CD4-positive, alpha-beta T cell (primary cell): ENCODE data around the gene IRF9. TPM values are rescaled to one million over a fixed set of nuclear protein-coding genes. Genes with fewer than 3 reads are reported as not detected.

Experiments
- ATAC-seq: fragments of 200-7000 bp; cut with Tn5 transposase; one replicate; pipeline ENCODE4 v1.10.0; 2022; ENCODE audit warnings: mild to moderate bottlenecking; ENCODE audit not compliant: poor library complexity
- CTCF ChIA-PET: fragments of 350-600 bp; sonication (Branson Sonifier 250); formaldehyde crosslinking; loops from one replicate; lab custom pipeline; 2021; ENCODE audit warnings: antibody characterized with exemption, inconsistent platforms; lab: Charles Lee
- POLR2A ChIA-PET: fragments of 350-600 bp; sonication (Branson Sonifier 250); formaldehyde crosslinking; loops from one replicate; lab custom pipeline; 2021; ENCODE audit warnings: antibody characterized with exemption, inconsistent platforms; lab: Charles Lee
- DNase-seq, 14 experiments: peaks; one replicate each; pipeline ENCODE4 v3.0.0-alpha.2; 2013 to 2020; ENCODE audit warnings: mixed read lengths in 2 of 14
- H3K27ac ChIP-seq, 2 donors: one replicate each; pipeline versions ENCODE4 v1.5.1 to v1.7.0; 2013; ENCODE audit warnings: low read length in 2 of 2, low read depth in 1 of 2, mild to moderate bottlenecking in 1 of 2
- H3K27me3 ChIP-seq, 2 experiments: 1 replicate in 1 of 2; 2 replicates in 1 of 2; pipeline versions ENCODE4 v1.6.1 to v1.7.0; 2013; ENCODE audit warnings: low read length in 2 of 2, control low read depth in 1 of 2, mild to moderate bottlenecking in 1 of 2, moderate library complexity in 1 of 2; ENCODE audit not compliant: insufficient read depth in 2 of 2, control insufficient read depth in 1 of 2
- H3K36me3 ChIP-seq: one replicate; pipeline ENCODE4 v1.6.1; 2013; ENCODE audit warnings: low read length, control low read depth; ENCODE audit not compliant: insufficient read depth
- H3K4me1 ChIP-seq: one replicate; pipeline ENCODE4 v1.6.1; 2013; ENCODE audit warnings: low read length, control low read depth; ENCODE audit not compliant: insufficient read depth
- H3K4me3 ChIP-seq: one replicate; pipeline ENCODE4 v1.5.1; 2013; ENCODE audit warnings: mild to moderate bottlenecking, low read length, moderate library complexity
- H3K9me3 ChIP-seq, 2 experiments: 1 replicate in 1 of 2; 2 replicates in 1 of 2; pipeline versions ENCODE4 v1.6.1 to v1.7.0; 2013; ENCODE audit warnings: low read length in 2 of 2, mild to moderate bottlenecking in 2 of 2, control low read depth in 1 of 2, moderate library complexity in 1 of 2; ENCODE audit not compliant: control insufficient read depth in 1 of 2, insufficient read depth in 1 of 2
- H3K27ac Mint-ChIP-seq: one replicate; pipeline ENCODE4 v1.8.0; 2020; ENCODE audit warnings: mixed read lengths
- H3K27me3 Mint-ChIP-seq: one replicate; pipeline ENCODE4 v1.8.0; 2021; ENCODE audit warnings: mixed read lengths
- H3K36me3 Mint-ChIP-seq: one replicate; pipeline ENCODE4 v1.8.0; 2021; ENCODE audit warnings: low read depth, mixed read lengths
- H3K4me1 Mint-ChIP-seq: one replicate; pipeline ENCODE4 v1.8.0; 2021; ENCODE audit warnings: low read depth, mixed read lengths
- H3K4me3 Mint-ChIP-seq: one replicate; pipeline ENCODE4 v1.8.0; 2020; ENCODE audit warnings: mild to moderate bottlenecking, mixed read lengths
- H3K9me3 Mint-ChIP-seq: one replicate; pipeline ENCODE4 v1.8.0; 2020; ENCODE audit warnings: mixed read lengths
- CTCF ChIP-seq: fragments of 200-600 bp; IDR thresholded peaks from one replicate; pipeline ENCODE4 v1.8.0; 2022; ENCODE audit warnings: antibody characterized with exemption, mild to moderate bottlenecking
- intact Hi-C, 2 experiments: fragments of 100-400 bp; cut with DNase I in 1 of 2; cut with micrococcal nuclease in 1 of 2; formaldehyde crosslinking; loops; one replicate each; pipeline versions ENCODE4 v1.15.1 to v1.9.0; 2023 to 2025; cut with DNase I, micrococcal nuclease
- total RNA-seq, 174 experiments: library from RNA in 2 of 174; stranded (reverse) in 2 of 174; gene quantifications; one replicate each; pipeline ENCODE4 v1.2.3 and lab custom pipeline; 2021 to 2026

The IRF9 gene
- total RNA-seq, 2 experiments from 2014 or later, result 248 to 262 TPM

- no peak for TF ChIP-seq CTCF
- Mint-ChIP-seq H3K4me3 (no peak overlapping the region), H3K4me1 (peaks cover 20% of the 10 kb centered on the region), H3K27ac (no peak overlapping the region), H3K9me3 (no peaks in the 10 kb centered on the region), H3K36me3 (peaks cover 70% of the 10 kb centered on the region), H3K27me3 (no peaks in the 10 kb centered on the region)
- no peaks in the 10 kb centered on the region for H3K9me3 ChIP-seq
- ChIA-PET POLR2A (interaction anchor here (0.9 to 2.3 kb wide), 3 partner anchors 15 to 62 kb away, joined by 3 to 11 read pairs (median 4); partner anchors contain the start of genes DCAF11, IRF9, NRL and PSME1), CTCF (interaction anchor here (2.0 kb wide), 1 partner anchor 16 kb away, joined by 9 read pairs; the partner anchor contains the start of gene IRF9)
- H3K4me1 ChIP-seq, result peaks cover 13% of the 10 kb centered on the region
- H3K36me3 ChIP-seq, result peaks cover 64% of the 10 kb centered on the region
- no peak overlapping the region for H3K4me3 ChIP-seq
- DNase-seq (no peak), ATAC-seq (no peak)
- H3K27ac ChIP-seq, result no peak overlapping the region
- no peaks in the 10 kb centered on the region for H3K27me3 ChIP-seq
- intact Hi-C loops, result no loop called here
These were observed 15.5 kb downstream of the IRF9 start for GRCh38 chr14:24176599-24176998.

- POLR2A ChIA-PET, result interaction anchor here (0.9 to 2.3 kb wide), 4 partner anchors 10 to 63 kb away, joined by 3 to 11 read pairs (median 4); partner anchors contain the start of genes DCAF11, IRF9, NRL and PSME1
- DNase-seq (no peak), ATAC-seq (no peak)
- Histone ChIP-seq H3K27ac (no peak overlapping the region), H3K27me3 (no peaks in the 10 kb centered on the region), H3K4me1 (peaks cover 8% of the 10 kb centered on the region), H3K36me3 (peaks cover 70% of the 10 kb centered on the region), H3K9me3 (no peaks in the 10 kb centered on the region), H3K4me3 (no peak overlapping the region)
- Mint-ChIP-seq H3K4me1 (peaks cover 17% of the 10 kb centered on the region), H3K4me3 (no peak overlapping the region), H3K9me3 (no peaks in the 10 kb centered on the region), H3K27me3 (no peaks in the 10 kb centered on the region), H3K27ac (no peak overlapping the region), H3K36me3 (peaks cover 72% of the 10 kb centered on the region)
- CTCF ChIA-PET, result no interaction called here
- intact Hi-C loops, result no loop called here
- no peak for TF ChIP-seq CTCF
These were observed 16.2 kb downstream of the IRF9 start for GRCh38 chr14:24177041-24177825.

- peaks cover 77% of the 10 kb centered on the region for H3K36me3 Mint-ChIP-seq
- peaks cover 73% of the 10 kb centered on the region for H3K36me3 ChIP-seq
- no peaks in the 10 kb centered on the region for H3K9me3 ChIP-seq
- intact Hi-C loops, result no loop called here
- ATAC-seq (no peak), DNase-seq (no peak)
- TF ChIP-seq CTCF, result no peak
- no peaks in the 10 kb centered on the region for H3K27me3 ChIP-seq
- H3K4me1 ChIP-seq, result peaks cover 3% of the 10 kb centered on the region
- no peak overlapping the region for H3K4me3 Mint-ChIP-seq
- H3K4me1 Mint-ChIP-seq, result peaks cover 14% of the 10 kb centered on the region
- no peaks in the 10 kb centered on the region for H3K27me3 Mint-ChIP-seq
- ChIA-PET CTCF (no interaction called here), POLR2A (no interaction called here)
- H3K4me3 ChIP-seq, result no peak overlapping the region
- H3K27ac ChIP-seq, result no peak overlapping the region
- no peaks in the 10 kb centered on the region for H3K9me3 Mint-ChIP-seq
- no peak overlapping the region for H3K27ac Mint-ChIP-seq
These were observed 16.8 kb downstream of the IRF9 start for GRCh38 chr14:24177891-24178290.
